Non-pigmented ciliary epithelial cell (primary cell): Measurements from ENCODE around the gene NUP42.

Experiments
- DNase-seq: peaks from one replicate; pipeline ENCODE4 v3.0.0-alpha.2; 2010; ENCODE audit warnings: low read depth

The NUP42 gene

DNA sequence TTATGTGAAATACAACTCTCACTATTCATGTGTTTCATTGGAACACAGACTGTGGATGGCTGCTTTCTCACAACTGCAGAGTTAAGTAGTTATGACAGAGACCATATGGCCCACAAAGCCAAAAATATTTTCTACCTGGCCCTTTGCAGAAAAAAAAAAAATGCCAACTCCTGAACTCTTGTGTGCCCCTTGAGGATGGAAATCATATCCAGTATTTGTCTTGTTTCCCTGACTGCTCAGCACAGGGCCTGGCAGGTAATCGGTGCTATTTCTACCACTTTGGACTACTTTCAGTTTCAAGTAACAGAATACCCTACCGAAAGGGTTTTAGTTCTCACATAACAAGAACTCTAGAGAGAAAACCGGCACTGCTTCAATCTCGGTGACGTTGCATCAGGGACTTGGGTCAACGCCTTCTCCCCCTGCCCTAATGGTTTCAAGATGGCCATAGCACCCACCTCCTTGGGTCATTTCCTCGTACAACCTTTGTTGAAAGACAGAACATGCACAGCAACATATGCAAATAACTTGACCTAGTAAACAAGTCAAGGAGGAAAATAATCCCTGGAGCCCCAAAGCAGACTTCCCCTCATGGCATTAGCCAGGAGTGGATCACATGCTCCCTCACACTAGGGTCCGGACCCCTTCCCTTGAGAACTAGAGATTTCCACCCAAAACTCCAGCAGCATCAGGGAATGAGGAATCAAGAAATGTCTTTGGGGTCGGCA, 52.9 kb downstream of the NUP42 start:
- DNase-seq = no peak

DNA sequence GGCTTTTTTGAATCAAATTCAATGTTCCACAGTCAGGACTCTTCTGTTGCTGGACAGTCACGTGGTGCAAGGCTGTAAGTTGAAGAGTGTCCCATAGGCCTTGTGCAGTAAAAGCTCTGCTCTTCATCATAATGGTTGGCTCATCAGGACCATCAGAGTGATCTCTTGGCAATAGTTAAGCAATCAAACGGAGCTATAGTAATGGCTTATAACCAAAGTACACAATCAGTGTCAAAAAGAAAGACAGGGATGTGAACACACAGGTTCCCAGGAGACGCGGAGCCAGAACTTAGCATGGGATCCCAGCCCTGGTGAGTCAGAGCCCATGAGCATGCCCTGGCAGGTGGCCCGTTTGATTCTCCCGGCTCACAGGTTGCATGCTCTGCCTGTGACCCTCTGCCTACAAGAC, 54.0 kb downstream of the NUP42 start:
- DNase-seq = no peak

DNA sequence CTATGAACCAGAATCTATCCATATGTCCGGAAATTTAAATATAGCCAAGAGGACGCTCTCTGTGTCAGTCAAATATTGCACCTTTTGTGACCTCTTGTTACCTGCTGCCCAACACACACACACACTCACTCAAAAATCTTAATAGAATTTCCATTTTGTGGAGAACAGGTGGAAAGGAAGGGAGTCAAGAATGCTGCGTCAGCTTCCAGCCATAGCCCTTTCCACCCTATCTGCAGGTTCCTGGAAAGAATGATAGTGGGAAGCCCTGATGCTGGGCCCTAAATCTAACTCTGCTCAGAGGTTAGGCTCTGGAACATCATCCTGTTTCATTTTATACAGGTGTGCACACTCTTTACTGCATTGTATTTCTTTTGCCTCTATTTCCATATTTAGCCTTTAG, 55.2 kb downstream of the NUP42 start:
- DNase-seq = no peak

DNA sequence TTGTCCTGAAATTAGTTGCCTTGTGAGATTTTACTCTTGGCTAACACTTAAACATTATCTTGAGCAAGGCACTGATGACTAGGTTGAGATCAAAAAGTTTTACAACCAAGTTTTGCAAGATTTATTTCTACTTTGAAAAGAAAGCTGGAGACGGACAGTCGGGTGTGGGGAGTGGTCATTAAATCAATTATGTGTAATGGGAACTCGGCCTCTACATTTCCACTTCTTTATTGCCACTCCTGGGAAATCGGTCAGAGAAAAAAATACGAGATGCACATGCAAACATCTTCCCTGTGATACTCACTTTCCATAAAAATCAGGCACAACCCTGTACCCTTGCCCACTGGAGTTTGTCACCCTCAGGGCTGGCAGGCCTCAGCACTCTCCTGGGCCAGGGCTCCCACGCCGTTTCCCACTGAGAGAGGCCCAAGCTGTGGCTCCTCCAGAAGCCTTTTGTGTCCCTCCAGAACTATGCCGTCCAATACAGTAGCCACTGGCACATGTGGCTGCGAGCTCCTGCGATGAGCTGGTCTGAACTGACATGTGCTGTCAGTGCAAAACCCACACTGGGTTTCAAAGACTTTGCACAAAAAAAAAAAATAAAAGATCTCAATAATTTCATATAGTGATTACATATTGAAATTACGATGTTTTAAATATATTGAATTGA, 57.3 kb downstream of the NUP42 start:
- DNase-seq = no peak

DNA sequence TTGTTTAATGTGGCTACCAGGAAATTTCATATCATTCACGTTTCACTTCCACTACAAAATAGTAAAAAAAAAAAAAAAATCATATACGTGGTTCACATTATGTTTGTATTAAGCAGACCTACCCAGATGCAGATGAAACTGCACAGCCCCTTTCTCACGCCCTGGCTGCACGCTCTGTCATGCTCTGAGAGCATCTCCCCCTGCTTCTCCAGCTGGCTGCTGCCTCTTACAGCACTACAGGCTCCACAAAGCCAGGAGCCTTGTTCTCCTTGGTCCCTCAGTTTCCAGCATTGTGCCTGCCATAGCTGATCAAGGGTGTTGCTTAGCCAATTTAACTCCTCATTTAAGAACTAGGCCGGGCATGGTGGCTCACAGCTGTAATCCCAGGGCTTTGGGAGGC, 57.9 kb downstream of the NUP42 start:
- no peak for DNase-seq

DNA sequence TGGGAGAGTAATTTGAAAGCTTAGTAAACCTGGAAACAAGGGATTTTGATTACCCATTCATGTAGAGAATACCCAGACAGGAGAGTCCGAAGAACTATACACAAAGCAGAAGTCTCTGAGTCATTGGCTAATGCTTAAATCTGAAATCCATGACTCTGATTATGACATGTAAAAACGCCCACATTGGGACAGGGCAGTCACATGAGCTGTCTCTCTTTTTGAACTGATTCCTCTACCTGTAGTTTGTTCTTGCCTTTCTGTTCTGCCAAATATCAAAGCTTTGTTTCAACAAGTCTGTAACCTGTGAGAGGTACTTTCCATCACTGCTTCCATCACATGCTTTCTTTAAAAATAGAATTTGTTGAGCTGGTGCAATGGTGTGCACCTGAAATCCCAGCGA, 60.5 kb downstream of the NUP42 start:
- DNase-seq = no peak

DNA sequence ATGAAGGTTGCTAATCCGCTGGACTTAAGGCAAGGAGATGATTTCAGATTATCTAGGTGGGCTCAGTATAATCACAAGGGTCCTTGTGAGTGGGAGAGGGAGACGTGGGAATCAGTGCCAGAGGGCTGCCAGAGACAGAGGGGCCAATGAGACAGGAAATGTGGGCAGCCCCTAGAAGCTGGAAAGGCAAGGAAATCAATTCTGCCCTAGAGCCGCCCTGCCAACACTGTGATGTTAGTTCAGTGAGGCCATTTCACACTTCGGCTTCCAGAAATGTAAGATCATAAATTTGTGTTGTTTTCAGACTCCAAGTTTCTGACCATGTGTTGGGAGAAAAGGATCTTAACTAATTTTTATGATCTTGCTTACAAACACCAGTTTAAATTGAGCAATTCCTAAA, 61.1 kb downstream of the NUP42 start:
- no peak for DNase-seq

DNA sequence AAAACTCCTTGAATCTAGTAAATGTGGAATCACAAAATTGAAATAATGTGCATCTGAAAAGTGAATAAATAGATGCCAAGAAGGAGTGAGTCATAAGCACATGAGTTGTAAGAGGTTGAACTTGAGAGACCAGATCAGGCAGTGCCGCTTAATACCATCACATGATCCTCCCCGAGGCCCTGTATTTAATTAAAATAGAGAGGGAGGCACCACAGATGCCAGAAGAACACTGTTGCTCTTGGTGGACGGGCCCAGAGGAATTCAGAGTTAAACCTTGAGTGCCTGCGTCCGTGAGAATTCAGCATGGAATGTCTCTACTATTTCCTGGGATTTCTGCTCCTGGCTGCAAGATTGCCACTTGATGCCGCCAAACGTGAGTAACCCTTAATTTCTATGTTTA, 64.7 kb downstream of the NUP42 start, which contains the start of gene GPNMB:
Gene GPNMB, plus strand, starts transcription at position 221 of the 400 bp plus-strand sequence. Its CDS starts 83 bp downstream, at position 304.
- DNase-seq = no peak

DNA sequence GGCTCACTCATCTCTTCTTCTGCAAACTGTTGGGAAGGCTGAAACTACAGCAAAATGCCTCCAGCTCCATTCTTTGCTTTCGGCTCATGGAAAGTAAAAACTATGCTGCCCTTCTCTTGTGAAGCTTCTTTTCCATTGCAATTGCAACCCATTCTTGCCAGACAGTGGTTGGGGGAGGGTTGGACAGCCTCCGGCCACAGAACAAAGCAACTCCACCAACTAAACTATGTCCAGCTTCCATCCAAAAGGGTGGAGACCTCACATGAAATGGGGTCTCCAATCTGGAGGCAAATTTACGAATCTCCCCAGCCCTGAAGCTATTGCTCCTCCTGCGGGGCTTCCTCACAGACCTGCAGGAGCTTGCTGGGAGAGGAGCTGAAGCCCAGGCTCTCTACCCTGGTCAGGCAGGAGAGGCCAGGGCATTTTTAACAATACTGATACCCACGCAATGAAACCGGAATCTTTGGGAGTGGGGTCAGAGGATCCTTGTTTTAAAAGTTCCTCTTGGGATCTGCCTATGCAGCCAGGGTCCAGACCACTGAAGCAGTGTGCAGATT, 65.3 kb downstream of the NUP42 start:
- no peak for DNase-seq

DNA sequence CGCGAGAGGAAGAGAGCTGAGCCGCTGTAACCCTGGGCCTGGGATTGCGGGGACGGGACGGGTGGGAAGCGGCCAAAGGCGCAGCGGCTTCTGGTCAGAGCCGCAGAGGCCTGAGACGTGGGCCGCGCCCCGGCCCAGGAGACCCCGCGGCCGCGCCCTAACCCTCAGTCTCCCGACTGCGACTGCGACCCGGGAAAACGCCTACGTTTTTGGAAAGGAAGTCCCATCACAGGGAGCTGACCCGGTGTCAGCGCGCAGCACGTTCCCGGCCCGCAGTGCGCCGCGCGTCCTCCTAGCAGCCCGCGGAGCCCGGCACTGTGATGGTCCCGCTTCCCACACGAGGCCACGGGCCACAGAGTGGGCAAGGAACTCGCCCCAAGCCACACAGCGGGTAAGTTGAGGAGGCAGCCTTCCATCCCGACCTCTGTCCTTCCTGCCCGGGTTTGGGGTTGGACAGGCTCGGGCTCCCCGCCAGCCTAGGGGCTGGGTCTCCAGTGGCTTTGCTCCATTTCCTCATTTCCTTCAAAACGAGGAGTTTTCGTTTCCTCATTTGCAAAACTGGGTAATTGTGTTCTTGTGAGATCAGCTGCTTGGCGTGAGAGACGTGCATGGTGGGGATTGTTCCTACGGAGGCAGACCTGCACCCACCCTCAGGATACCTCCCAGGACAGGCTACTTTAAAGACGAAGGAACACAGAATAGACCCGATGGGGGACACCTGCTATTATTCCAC, 65.9 kb downstream of the NUP42 start:
- no peak for DNase-seq

DNA sequence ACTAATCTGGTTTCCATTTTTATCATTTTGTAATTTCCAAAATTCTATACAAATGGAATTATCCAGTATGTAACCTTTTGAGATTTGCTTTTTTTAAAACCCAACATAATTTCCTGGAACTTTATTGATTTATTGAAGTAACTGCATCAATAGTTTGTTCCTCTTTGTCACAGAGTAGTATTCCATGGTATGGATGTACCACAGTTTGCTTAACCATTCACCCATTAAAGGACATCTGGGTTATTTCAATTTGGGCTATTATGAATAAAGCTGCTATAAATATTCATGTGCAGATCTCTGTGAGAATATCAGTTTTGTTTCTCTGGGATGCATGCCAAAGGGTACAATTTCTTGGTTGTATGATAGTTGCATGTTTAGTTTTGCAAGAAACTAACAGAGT, 67.6 kb downstream of the NUP42 start:
- no peak for DNase-seq
